K562 (cell line): ENCODE results near the gene BZW2. TPM values are rescaled to one million over a fixed set of nuclear protein-coding genes. Genes with fewer than 3 reads are reported as not detected.

Experiments used
- ARID2 ChIP-seq: fragments of 450-650 bp; IDR thresholded peaks from 2 replicates; pipeline ENCODE4 v1.6.1; 2017; ENCODE audit warnings: antibody characterized with exemption, mild to moderate bottlenecking
- ATF7 ChIP-seq: fragments of 450-650 bp; IDR thresholded peaks from 2 replicates; pipeline ENCODE4 v1.7.1; 2014; ENCODE audit warnings: mild to moderate bottlenecking, moderate library complexity
- BCL6 ChIP-seq: fragments of 250-450 bp; sonication (Bioruptor Pico); IDR thresholded peaks from 2 replicates; pipeline ENCODE4 v1.4.0; 2020
- C11orf30 ChIP-seq: fragments of 450-650 bp; IDR thresholded peaks from 2 replicates; pipeline ENCODE4 v1.6.1; 2016; ENCODE audit warnings: low read depth, mild to moderate bottlenecking
- EP300 ChIP-seq: IDR thresholded peaks from 2 replicates; pipeline ENCODE4 v1.6.1; 2012; ENCODE audit warnings: low read length, improper control_type of control experiment
- HMG20A ChIP-seq: fragments of 450-650 bp; formaldehyde crosslinking; conservative IDR thresholded peaks from 2 replicates; pipeline ENCODE4 v1.4.0; 2020; ENCODE audit warnings: mild to moderate bottlenecking, mixed read lengths
- HOXB6 ChIP-seq: fragments of 250-450 bp; sonication (Bioruptor Pico); IDR thresholded peaks from 2 replicates; pipeline ENCODE4 v1.5.1; 2022; ENCODE audit warnings: mild to moderate bottlenecking, borderline replicate concordance
- MED1 ChIP-seq: sonication (generic); formaldehyde crosslinking; IDR thresholded peaks from 2 replicates; pipeline ENCODE4 v1.8.1; 2023; ENCODE audit warnings: missing genetic modification reagents, borderline replicate concordance
- NR2C2 ChIP-seq, 2 experiments: fragments of 200-800 bp in 1 of 2; sonication (Bioruptor generic) in 1 of 2; sonication (generic) in 1 of 2; formaldehyde crosslinking in 1 of 2; IDR thresholded peaks; 2 replicates each; pipeline versions ENCODE4 v1.6.1 to v1.8.0; 2016 to 2022; ENCODE audit warnings: mild to moderate bottlenecking in 1 of 2, missing compliant biosample characterization in 1 of 2, missing genetic modification characterization in 1 of 2, missing genetic modification reagents in 1 of 2
- TCF7L2 ChIP-seq: fragments of 150-350 bp; IDR thresholded peaks from 2 replicates; pipeline ENCODE4 v1.6.1; 2016; ENCODE audit warnings: low read depth, mild to moderate bottlenecking, low read length, moderate library complexity
- TEAD1 ChIP-seq, 2 experiments: fragments of 450-650 bp in 1 of 2; sonication (generic) in 1 of 2; formaldehyde crosslinking; IDR thresholded peaks; 2 replicates each; pipeline versions ENCODE4 v1.4.0 to v1.8.0; 2020 to 2022; ENCODE audit warnings: mild to moderate bottlenecking in 2 of 2, missing genetic modification reagents in 1 of 2
- TGIF2 ChIP-seq: sonication (generic); formaldehyde crosslinking; IDR thresholded peaks from 2 replicates; pipeline ENCODE4 v1.8.1; 2022; ENCODE audit warnings: mild to moderate bottlenecking, missing genetic modification reagents, moderate library complexity
- ZFP30 ChIP-seq: fragments of 250-450 bp; sonication (Bioruptor Pico); IDR thresholded peaks from 2 replicates; pipeline ENCODE4 v1.8.0; 2022; ENCODE audit warnings: moderate library complexity, mild to moderate bottlenecking, inconsistent platforms, borderline replicate concordance
- ZNF79 ChIP-seq: fragments of 250-450 bp; sonication (Bioruptor Pico); IDR thresholded peaks from 2 replicates; pipeline ENCODE4 v1.4.0; 2020; ENCODE audit warnings: low read depth, mild to moderate bottlenecking, moderate library complexity
- ZZZ3 ChIP-seq: fragments of 450-650 bp; IDR thresholded peaks from 2 replicates; pipeline ENCODE4 v1.6.1; 2016; ENCODE audit warnings: antibody characterized with exemption, mild to moderate bottlenecking, moderate library complexity
- polyA plus RNA-seq, 8 experiments: library from polyadenylated mRNA; depleted of rRNA in 4 of 8; stranded (reverse) in 5 of 8; unstranded in 3 of 8; fragments of >200 nt; fragmentation: Nextera tagmentation in 2 of 8; fragmentation: Illumina TruSeq in 1 of 8; extraction: Ambion mirVana in 2 of 8; extraction: Trizol in 1 of 8; gene quantifications; 2 replicates each; pipeline versions ENCODE4 v1.2.1 to v1.2.3, GENCODE V29; 2011 to 2014; ENCODE audit warnings: inconsistent platforms in 1 of 8, missing spikeins in 1 of 8
- total RNA-seq, 7 experiments: library from RNA; depleted of rRNA in 6 of 7; stranded (reverse); fragments of >200 nt in 6 of 7; fragmentation: Illumina TruSeq in 2 of 7; extraction: Trizol in 2 of 7; gene quantifications; 2 replicates each; pipeline versions ENCODE4 v1.2.1 to v1.2.3, GENCODE V29; 2011 to 2021; ENCODE audit warnings: low replicate concordance in 1 of 7
- TF ChIP-seq, protein P1 (sequence below), 3 experiments: fragments of 200-800 bp in 1 of 3; fragments of 250-450 bp in 1 of 3; fragments of 450-650 bp in 1 of 3; sonication (Bioruptor Pico) in 1 of 3; sonication (Bioruptor generic) in 1 of 3; formaldehyde crosslinking in 1 of 3; IDR thresholded peaks; 2 replicates each; pipeline versions ENCODE4 v1.6.1 to v1.8.0; 2016 to 2022; ENCODE audit warnings: mild to moderate bottlenecking in 2 of 3, missing genetic modification characterization in 2 of 3, missing compliant biosample characterization in 1 of 3, moderate library complexity in 1 of 3
- TF ChIP-seq, protein P2 (sequence below): IDR thresholded peaks from 2 replicates; pipeline ENCODE4 v1.6.1; 2014; ENCODE audit warnings: antibody characterized with exemption
- TF ChIP-seq, protein P3 (sequence below): IDR thresholded peaks from 3 replicates; pipeline ENCODE4 v1.6.1; 2011; ENCODE audit warnings: borderline replicate concordance, mild to moderate bottlenecking; ENCODE audit not compliant: insufficient read length, insufficient read depth

The BZW2 gene
- total and polyA plus RNA-seq, 9 of the 15 experiments (the other 6 are each of a cell fraction or from before 2014, with no cell fraction given) = 140 to 316 (median 173) TPM

DNA sequence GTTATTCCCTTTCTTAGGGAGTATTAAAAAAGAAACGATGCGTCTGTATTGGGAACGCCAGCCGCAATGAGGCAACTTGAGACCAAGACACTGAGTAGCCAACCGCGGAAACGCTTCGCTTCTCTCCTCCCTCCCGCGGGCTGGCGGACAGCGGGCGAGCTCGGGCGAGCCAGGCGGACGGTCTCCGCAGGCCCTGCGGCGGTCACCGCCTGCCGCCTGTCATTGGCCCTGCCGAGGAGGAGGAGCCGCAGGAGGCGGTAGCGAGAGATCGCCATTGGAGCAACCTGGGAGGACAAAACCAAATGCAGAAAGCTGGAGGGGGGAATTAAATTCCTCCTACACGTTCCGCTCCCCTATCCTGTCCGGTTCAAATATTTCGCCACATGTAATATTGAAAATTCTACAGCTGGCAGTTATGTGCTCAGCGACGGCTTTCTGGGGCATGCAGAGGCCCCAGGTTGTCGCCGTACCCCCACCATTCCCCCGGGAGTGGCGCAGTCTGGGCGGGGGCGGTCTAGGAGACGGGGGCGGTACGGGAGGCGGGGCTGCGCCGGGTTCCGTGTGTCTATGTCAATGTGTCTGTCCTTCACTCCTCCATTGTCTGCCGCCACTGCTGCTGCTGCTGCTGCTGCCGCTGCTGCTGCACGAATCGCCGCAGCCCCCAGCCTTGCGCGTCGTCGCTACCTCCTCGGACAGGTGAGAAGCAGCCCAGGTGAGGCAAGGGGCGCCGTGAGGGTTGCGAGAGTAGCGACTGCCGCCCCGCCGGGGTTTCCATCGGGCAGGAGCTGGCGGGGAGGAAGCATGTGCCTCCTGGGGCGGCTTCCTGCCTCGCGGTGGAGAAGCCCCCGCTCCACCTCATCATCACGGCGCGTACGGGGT is at the start of gene BZW2, which contains the start of gene ANKMY2 (continued):
- TF ChIP-seq, protein P1, sequence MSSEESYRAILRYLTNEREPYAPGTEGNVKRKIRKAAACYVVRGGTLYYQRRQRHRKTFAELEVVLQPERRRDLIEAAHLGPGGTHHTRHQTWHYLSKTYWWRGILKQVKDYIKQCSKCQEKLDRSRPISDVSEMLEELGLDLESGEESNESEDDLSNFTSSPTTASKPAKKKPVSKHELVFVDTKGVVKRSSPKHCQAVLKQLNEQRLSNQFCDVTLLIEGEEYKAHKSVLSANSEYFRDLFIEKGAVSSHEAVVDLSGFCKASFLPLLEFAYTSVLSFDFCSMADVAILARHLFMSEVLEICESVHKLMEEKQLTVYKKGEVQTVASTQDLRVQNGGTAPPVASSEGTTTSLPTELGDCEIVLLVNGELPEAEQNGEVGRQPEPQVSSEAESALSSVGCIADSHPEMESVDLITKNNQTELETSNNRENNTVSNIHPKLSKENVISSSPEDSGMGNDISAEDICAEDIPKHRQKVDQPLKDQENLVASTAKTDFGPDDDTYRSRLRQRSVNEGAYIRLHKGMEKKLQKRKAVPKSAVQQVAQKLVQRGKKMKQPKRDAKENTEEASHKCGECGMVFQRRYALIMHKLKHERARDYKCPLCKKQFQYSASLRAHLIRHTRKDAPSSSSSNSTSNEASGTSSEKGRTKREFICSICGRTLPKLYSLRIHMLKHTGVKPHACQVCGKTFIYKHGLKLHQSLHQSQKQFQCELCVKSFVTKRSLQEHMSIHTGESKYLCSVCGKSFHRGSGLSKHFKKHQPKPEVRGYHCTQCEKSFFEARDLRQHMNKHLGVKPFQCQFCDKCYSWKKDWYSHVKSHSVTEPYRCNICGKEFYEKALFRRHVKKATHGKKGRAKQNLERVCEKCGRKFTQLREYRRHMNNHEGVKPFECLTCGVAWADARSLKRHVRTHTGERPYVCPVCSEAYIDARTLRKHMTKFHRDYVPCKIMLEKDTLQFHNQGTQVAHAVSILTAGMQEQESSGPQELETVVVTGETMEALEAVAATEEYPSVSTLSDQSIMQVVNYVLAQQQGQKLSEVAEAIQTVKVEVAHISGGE (CRISPR knock-in tag; IDR thresholded peaks at IDR 0.05) = no peak
- TF ChIP-seq HMG20A (no peak), ATF7 (peak; percentile 100), ARID2 (no peak), BCL6 (CRISPR knock-in tag) (no peak), NR2C2 (CRISPR knock-in tag; IDR thresholded peaks at IDR 0.05) (0 out of 2 replicates have a peak, but pooled peaks have one; percentile 63), NR2C2 (tag; IDR thresholded peaks at IDR 0.05) (no peak; the same call in 1 of the 2 replicates), HOXB6 (CRISPR knock-in tag) (no peak), ZFP30 (CRISPR knock-in tag) (no peak), TGIF2 (no peak), TEAD1 (CRISPR knock-in tag; IDR thresholded peaks at IDR 0.05) (peak; percentile 39 to 61; a peak in 3 of 4 replicates), EP300 (0 out of 2 replicates have a peak, but pooled peaks have one; percentile 16), MED1 (CRISPR knock-in tag) (no peak), C11orf30 (no peak; the same call in 1 of the 2 replicates), ZNF79 (CRISPR knock-in tag) (0 out of 2 replicates have a peak, but pooled peaks have one; percentile 29), TCF7L2 (peak; percentile 95), ZZZ3 (no peak)
- TF ChIP-seq, protein P2, sequence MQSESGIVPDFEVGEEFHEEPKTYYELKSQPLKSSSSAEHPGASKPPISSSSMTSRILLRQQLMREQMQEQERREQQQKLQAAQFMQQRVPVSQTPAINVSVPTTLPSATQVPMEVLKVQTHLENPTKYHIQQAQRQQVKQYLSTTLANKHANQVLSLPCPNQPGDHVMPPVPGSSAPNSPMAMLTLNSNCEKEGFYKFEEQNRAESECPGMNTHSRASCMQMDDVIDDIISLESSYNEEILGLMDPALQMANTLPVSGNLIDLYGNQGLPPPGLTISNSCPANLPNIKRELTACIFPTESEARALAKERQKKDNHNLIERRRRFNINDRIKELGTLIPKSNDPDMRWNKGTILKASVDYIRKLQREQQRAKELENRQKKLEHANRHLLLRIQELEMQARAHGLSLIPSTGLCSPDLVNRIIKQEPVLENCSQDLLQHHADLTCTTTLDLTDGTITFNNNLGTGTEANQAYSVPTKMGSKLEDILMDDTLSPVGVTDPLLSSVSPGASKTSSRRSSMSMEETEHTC = no peak
- TF ChIP-seq, protein P3, sequence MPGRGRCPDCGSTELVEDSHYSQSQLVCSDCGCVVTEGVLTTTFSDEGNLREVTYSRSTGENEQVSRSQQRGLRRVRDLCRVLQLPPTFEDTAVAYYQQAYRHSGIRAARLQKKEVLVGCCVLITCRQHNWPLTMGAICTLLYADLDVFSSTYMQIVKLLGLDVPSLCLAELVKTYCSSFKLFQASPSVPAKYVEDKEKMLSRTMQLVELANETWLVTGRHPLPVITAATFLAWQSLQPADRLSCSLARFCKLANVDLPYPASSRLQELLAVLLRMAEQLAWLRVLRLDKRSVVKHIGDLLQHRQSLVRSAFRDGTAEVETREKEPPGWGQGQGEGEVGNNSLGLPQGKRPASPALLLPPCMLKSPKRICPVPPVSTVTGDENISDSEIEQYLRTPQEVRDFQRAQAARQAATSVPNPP = no peak
